H1 (cell line): ENCODE results near the gene PDE6B. TPM values are rescaled to one million over a fixed set of nuclear protein-coding genes. Genes with fewer than 3 reads are reported as not detected.

Experiments
- CTCF ChIA-PET: fragments of 300-600 bp; sonication (Branson Sonifier 250); formaldehyde crosslinking; loops from one replicate; lab custom pipeline; 2021; ENCODE audit not compliant: partially characterized antibody; lab: Charles Lee
- POLR2A ChIA-PET: fragments of 300-600 bp; sonication (Branson Sonifier 250); formaldehyde crosslinking; loops from one replicate; lab custom pipeline; 2021; ENCODE audit warnings: inconsistent platforms; ENCODE audit not compliant: partially characterized antibody; lab: Charles Lee
- DNase-seq, 2 experiments: peaks; one replicate each; pipeline versions ENCODE4 v3.0.0 to v3.0.0-alpha.2; 2010 to 2022; ENCODE audit warnings: low spot score in 2 of 2, low read depth in 1 of 2, mixed read lengths in 1 of 2
- FAIRE-seq: peaks from 2 replicates; lab custom pipeline; 2011; peaks lifted over from hg19 to GRCh38; lab: Jason Lieb, UNC
- H2AFZ ChIP-seq: 2 replicates; pipeline ENCODE4 v1.8.1; 2012; ENCODE audit warnings: low read length, inconsistent platforms
- H2AK5ac ChIP-seq: 2 replicates; pipeline ENCODE4 v1.6.1; 2013; ENCODE audit warnings: low read depth, low read length
- H2BK120ac ChIP-seq: replicated peaks from 2 replicates; pipeline ENCODE3; 2013; ENCODE audit warnings: low read depth, low read length, inconsistent platforms
- H2BK12ac ChIP-seq: 2 replicates; pipeline ENCODE4 v1.6.1; 2013; ENCODE audit warnings: low read depth, low read length
- H2BK15ac ChIP-seq: 2 replicates; pipeline ENCODE4 v1.6.1; 2013; ENCODE audit warnings: low read length
- H2BK20ac ChIP-seq: 2 replicates; pipeline ENCODE4 v1.6.1; 2013; ENCODE audit warnings: low read length
- H2BK5ac ChIP-seq: 2 replicates; pipeline ENCODE4 v1.6.1; 2013; ENCODE audit warnings: low read depth, low read length
- H3K14ac ChIP-seq: 2 replicates; pipeline ENCODE4 v1.6.1; 2013; ENCODE audit warnings: inconsistent platforms; ENCODE audit not compliant: insufficient read length
- H3K18ac ChIP-seq: 2 replicates; pipeline ENCODE4 v1.6.1; 2013; ENCODE audit warnings: low read length; ENCODE audit errors: extremely low read depth
- H3K23ac ChIP-seq: 2 replicates; pipeline ENCODE4 v1.6.1; 2013; ENCODE audit warnings: inconsistent platforms; ENCODE audit not compliant: insufficient read length
- H3K23me2 ChIP-seq: 2 replicates; pipeline ENCODE4 v1.6.1; 2013; ENCODE audit warnings: low read depth, low read length
- H3K27ac ChIP-seq: 2 replicates; pipeline ENCODE4 v1.6.1; 2011; ENCODE audit warnings: low read depth, low read length, inconsistent platforms
- H3K27me3 ChIP-seq, 4 experiments: replicated peaks in 1 of 4; 1 replicate in 1 of 4; 2 replicates in 3 of 4; pipeline versions ENCODE4 v1.6.1 to v1.8.1; 2011 to 2013; ENCODE audit warnings: low read length in 3 of 4, mild to moderate bottlenecking in 3 of 4, inconsistent platforms in 2 of 4, mixed read lengths in 2 of 4, moderate library complexity in 1 of 4; ENCODE audit not compliant: control insufficient read depth in 3 of 4, insufficient read depth in 3 of 4; ENCODE audit errors: extremely low read depth in 1 of 4
- H3K36me3 ChIP-seq, 4 experiments: 2 replicates each; pipeline versions ENCODE4 v1.6.1 to v1.8.1; 2011 to 2013; ENCODE audit warnings: mild to moderate bottlenecking in 4 of 4, low read length in 3 of 4, moderate library complexity in 2 of 4, control low read depth in 1 of 4, inconsistent platforms in 1 of 4; ENCODE audit not compliant: insufficient read depth in 4 of 4, control insufficient read depth in 2 of 4
- H3K4ac ChIP-seq: replicated peaks from 2 replicates; pipeline ENCODE3; 2013; ENCODE audit warnings: low read length, low read depth, mixed read lengths, inconsistent platforms; ENCODE audit not compliant: insufficient read length
- H3K4me1 ChIP-seq, 4 experiments: replicated peaks in 1 of 4; 1 replicate in 1 of 4; 2 replicates in 3 of 4; pipeline versions ENCODE4 v1.6.1 to v1.8.1; 2011 to 2013; ENCODE audit warnings: low read length in 3 of 4, inconsistent platforms in 2 of 4, mixed read lengths in 1 of 4; ENCODE audit not compliant: insufficient read depth in 4 of 4, control insufficient read depth in 3 of 4
- H3K4me2 ChIP-seq, 2 experiments: 2 replicates each; pipeline versions ENCODE4 v1.6.1 to v1.8.1; 2011 to 2013; ENCODE audit warnings: low read depth in 2 of 2, low read length in 2 of 2, control low read depth in 1 of 2, inconsistent platforms in 1 of 2, mild to moderate bottlenecking in 1 of 2; ENCODE audit not compliant: insufficient read depth in 1 of 2
- H3K4me3 ChIP-seq, 4 experiments: fragments of 200-600, 300-600 bp in 1 of 4; sonication (generic), shearing (Covaris generic), sonication (Bioruptor Twin) in 1 of 4; 2 replicates each; pipeline versions ENCODE4 v1.5.1 to v1.8.1; 2011 to 2016; ENCODE audit warnings: low read length in 4 of 4, low read depth in 3 of 4, control low read depth in 2 of 4, inconsistent platforms in 2 of 4, mild to moderate bottlenecking in 2 of 4, mixed read lengths in 1 of 4, moderate library complexity in 1 of 4; ENCODE audit not compliant: insufficient read depth in 2 of 4; ENCODE audit errors: extremely low read depth in 1 of 4
- H3K56ac ChIP-seq: replicated peaks from 2 replicates; pipeline ENCODE3; 2013; ENCODE audit warnings: low read depth, mild to moderate bottlenecking, mixed read lengths, low read length, inconsistent platforms; ENCODE audit not compliant: insufficient read length
- H3K79me1 ChIP-seq: 2 replicates; pipeline ENCODE4 v1.6.1; 2013; ENCODE audit warnings: low read depth, low read length, control low read depth
- H3K79me2 ChIP-seq, 2 experiments: 2 replicates each; pipeline versions ENCODE4 v1.6.1 to v1.8.1; 2012 to 2013; ENCODE audit warnings: low read length in 2 of 2, mild to moderate bottlenecking in 2 of 2, inconsistent platforms in 1 of 2; ENCODE audit not compliant: insufficient read depth in 2 of 2, control insufficient read depth in 1 of 2
- H3K9ac ChIP-seq, 4 experiments: replicated peaks in 1 of 4; 1 replicate in 1 of 4; 2 replicates in 3 of 4; pipeline versions ENCODE4 v1.6.1 to v1.8.1; 2011 to 2013; ENCODE audit warnings: low read depth in 3 of 4, low read length in 3 of 4, control low read depth in 2 of 4, mild to moderate bottlenecking in 2 of 4, moderate library complexity in 2 of 4, inconsistent platforms in 1 of 4; ENCODE audit errors: extremely low read depth in 1 of 4
- H3K9me3 ChIP-seq, 2 experiments: 2 replicates each; pipeline versions ENCODE4 v1.6.1 to v1.8.1; 2012 to 2013; ENCODE audit warnings: mild to moderate bottlenecking in 2 of 2, moderate library complexity in 2 of 2, control low read depth in 1 of 2, inconsistent platforms in 1 of 2, low read depth in 1 of 2, low read length in 1 of 2, mixed read lengths in 1 of 2; ENCODE audit not compliant: insufficient read depth in 2 of 2
- H4K20me1 ChIP-seq, 2 experiments: replicated peaks in 1 of 2; 2 replicates each; pipeline versions ENCODE3 to v1.8.1; 2011 to 2013; ENCODE audit warnings: inconsistent platforms in 2 of 2, low read length in 2 of 2, mild to moderate bottlenecking in 1 of 2; ENCODE audit not compliant: insufficient read depth in 2 of 2, control insufficient read depth in 1 of 2
- H4K5ac ChIP-seq: 2 replicates; pipeline ENCODE4 v1.6.1; 2013; ENCODE audit warnings: low read length, low read depth, mixed read lengths, inconsistent platforms; ENCODE audit not compliant: insufficient read length
- H4K8ac ChIP-seq: 2 replicates; pipeline ENCODE4 v1.8.0; 2013; ENCODE audit warnings: mild to moderate bottlenecking, moderate library complexity, low read length, inconsistent platforms; ENCODE audit not compliant: insufficient read depth; ENCODE audit errors: extremely low read depth
- H4K91ac ChIP-seq: replicated peaks from 2 replicates; pipeline ENCODE3; 2013; ENCODE audit warnings: low read length, mixed read lengths, inconsistent platforms; ENCODE audit not compliant: insufficient read length
- KDM4A ChIP-seq: IDR thresholded peaks from one replicate; pipeline ENCODE4 v1.7.1; 2012; ENCODE audit warnings: low read depth, mild to moderate bottlenecking, moderate library complexity, low read length, inconsistent platforms; ENCODE audit not compliant: severe bottlenecking
- WGBS, 2 experiments: shearing (Covaris generic) in 1 of 2; methylation state at CpG; one replicate each; pipeline versions ENCODE4 v1.1.6 to v1.1.7; 2013 to 2015; ENCODE audit warnings: low lambda C conversion rate in 2 of 2, mixed read lengths in 2 of 2, inconsistent platforms in 1 of 2, low coverage in 1 of 2, missing lambda C conversion rate in 1 of 2; ENCODE audit not compliant: insufficient replicate concordance in 2 of 2, insufficient coverage in 1 of 2, insufficient read length in 1 of 2; ENCODE audit errors: extremely low coverage in 1 of 2, missing lambda C conversion rate in 1 of 2; 5-methylcytosine and 5-hydroxymethylcytosine counted together
- polyA plus RNA-seq, 7 experiments: library from polyadenylated mRNA; depleted of rRNA in 3 of 7; stranded (reverse) in 5 of 7; unstranded in 2 of 7; fragments of >200 nt in 5 of 7; fragments of 200-250 nt in 2 of 7; gene quantifications; 1 replicate in 5 of 7; 2 replicates in 1 of 7; 4 replicates in 1 of 7; pipeline versions ENCODE4 v1.2.1 to v1.2.3, GENCODE V29; 2011 to 2013; ENCODE audit warnings: missing spikeins in 2 of 7, mixed read lengths in 2 of 7
- total RNA-seq: library from RNA; stranded (reverse); fragmentation: NEBNext Ultra II Directional; extraction: Animal tissue kit (Norgen Biotek cat#: 25700); gene quantifications from 2 replicates; pipeline ENCODE4 v1.2.1, GENCODE V29; 2021

PDE6B gene
- total and polyA plus RNA-seq, 2 of the 8 experiments (the other 6 are each of a cell fraction or from before 2014, with no cell fraction given) = 4.1 to 8.4 TPM

GRCh38 chr4:613126-613525 is 12.2 kb upstream of the PDE6B start:
- Histone ChIP-seq H4K5ac (no peak overlapping the region), H3K4me2 (no peak overlapping the region), H4K8ac (no peak overlapping the region; the same call in 1 of the 2 replicates), H2BK12ac (no peak overlapping the region), H4K20me1 (no peaks in the 10 kb centered on the region), H3K4me1 (no peaks in the 10 kb centered on the region; a peak in 1 of 7 replicates), H4K91ac (no peak overlapping the region), H2AFZ (no peak overlapping the region), H2AK5ac (no peak overlapping the region), H3K9ac (no peak overlapping the region), H2BK120ac (no peak overlapping the region), H3K36me3 (no peaks in the 10 kb centered on the region), H3K14ac (no peak overlapping the region), H3K4ac (no peak overlapping the region), H3K79me2 (no peaks in the 10 kb centered on the region), H3K27ac (no peak overlapping the region), H2BK15ac (no peak overlapping the region), H3K4me3 (no peak overlapping the region), H2BK20ac (no peak overlapping the region), H3K79me1 (peaks cover 6% of the 10 kb centered on the region), H3K23me2 (no peaks in the 10 kb centered on the region), H3K27me3 (peaks cover 0 to 3% (median 2%) of the 10 kb centered on the region in 4 experiments; a peak in 3 of 7 replicates), H3K9me3 (peaks cover 0 to 4% of the 10 kb centered on the region in 2 experiments; a peak in 1 of 4 replicates), H3K23ac (no peak overlapping the region), H2BK5ac (no peak overlapping the region), H3K56ac (no peak overlapping the region), H3K18ac (no peak overlapping the region)
- CTCF ChIA-PET = interaction anchor here (0.9 to 2.5 kb wide), 5 partner anchors 10 to 40 kb away, joined by 3 to 8 read pairs (median 7); partner anchors contain the start of gene PDE6B
- POLR2A ChIA-PET = no interaction called here
- FAIRE-seq = no peak
- TF ChIP-seq KDM4A = no peak
- WGBS, 2 experiments = 90% methylated on average over 9 of the region's 9 CpGs; no CpG with 5 or more reads in 1 of the 2 experiments
- no peak for DNase-seq
